K562 (cell line): ENCODE data around the gene TEPSIN. TPM values are rescaled to one million over a fixed set of nuclear protein-coding genes. Genes with fewer than 3 reads are reported as not detected.

Experiments used
- FOXP1 ChIP-seq: sonication (generic); formaldehyde crosslinking; IDR thresholded peaks from 2 replicates; pipeline ENCODE4 v1.8.0; 2022; ENCODE audit warnings: mild to moderate bottlenecking, missing genetic modification reagents
- PPARD ChIP-seq: fragments of 250-450 bp; sonication (Bioruptor Pico); IDR thresholded peaks from 2 replicates; pipeline ENCODE4 v1.8.0; 2022; ENCODE audit warnings: inconsistent platforms, mild to moderate bottlenecking, moderate library complexity
- PTTG1 ChIP-seq: fragments of 450-650 bp; IDR thresholded peaks from 2 replicates; pipeline ENCODE4 v1.6.1; 2016; ENCODE audit warnings: low read depth, mild to moderate bottlenecking, missing genetic modification characterization, missing compliant biosample characterization
- RBFOX2 ChIP-seq: fragments of 200-400 bp; formaldehyde crosslinking; IDR thresholded peaks from 2 replicates; pipeline ENCODE4 v1.6.1; 2017; ENCODE audit warnings: low read depth, mild to moderate bottlenecking, low read length, moderate library complexity
- RBM15 ChIP-seq: fragments of 200-400 bp; formaldehyde crosslinking; IDR thresholded peaks from 2 replicates; pipeline ENCODE4 v1.6.1; 2018; ENCODE audit warnings: mild to moderate bottlenecking, low read length, moderate library complexity; ENCODE audit not compliant: insufficient read depth
- SP2 ChIP-seq: IDR thresholded peaks from 2 replicates; pipeline ENCODE4 v1.6.1; 2011; ENCODE audit warnings: mild to moderate bottlenecking, low read depth, low read length, moderate library complexity; ENCODE audit not compliant: poor library complexity, severe bottlenecking; ENCODE audit errors: extremely low read depth
- SRF ChIP-seq, 2 experiments: fragments of 250-450, 450-650 bp in 1 of 2; sonication (Bioruptor Pico) in 1 of 2; sonication (generic) in 1 of 2; formaldehyde crosslinking; IDR thresholded peaks; 2 replicates each; pipeline versions ENCODE4 v1.5.0 to v1.5.1; 2020 to 2022; ENCODE audit warnings: mild to moderate bottlenecking in 1 of 2, missing genetic modification reagents in 1 of 2
- TEAD1 ChIP-seq, 2 experiments: fragments of 450-650 bp in 1 of 2; sonication (generic) in 1 of 2; formaldehyde crosslinking; IDR thresholded peaks; 2 replicates each; pipeline versions ENCODE4 v1.4.0 to v1.8.0; 2020 to 2022; ENCODE audit warnings: mild to moderate bottlenecking in 2 of 2, missing genetic modification reagents in 1 of 2
- ZNF124 ChIP-seq: sonication (generic); formaldehyde crosslinking; IDR thresholded peaks from 2 replicates; pipeline ENCODE4 v1.8.1; 2022; ENCODE audit warnings: missing genetic modification reagents
- ZNF140 ChIP-seq: fragments of 250-450 bp; sonication (Bioruptor Pico); IDR thresholded peaks from 2 replicates; pipeline ENCODE4 v1.8.0; 2021; ENCODE audit warnings: moderate library complexity, mild to moderate bottlenecking, inconsistent platforms
- ZNF583 ChIP-seq: fragments of 250-450 bp; sonication (Bioruptor Pico); IDR thresholded peaks from 2 replicates; pipeline ENCODE4 v1.4.0; 2020
- ZNF589 ChIP-seq: fragments of 200-800 bp; sonication (Bioruptor generic); IDR thresholded peaks from 2 replicates; pipeline ENCODE4 v1.6.1; 2016; ENCODE audit warnings: low read depth, missing genetic modification characterization, missing compliant biosample characterization
- polyA plus RNA-seq, 8 experiments: library from polyadenylated mRNA; depleted of rRNA in 4 of 8; stranded (reverse) in 5 of 8; unstranded in 3 of 8; fragments of >200 nt; fragmentation: Nextera tagmentation in 2 of 8; fragmentation: Illumina TruSeq in 1 of 8; extraction: Ambion mirVana in 2 of 8; extraction: Trizol in 1 of 8; gene quantifications; 2 replicates each; pipeline versions ENCODE4 v1.2.1 to v1.2.3, GENCODE V29; 2011 to 2014; ENCODE audit warnings: inconsistent platforms in 1 of 8, missing spikeins in 1 of 8
- total RNA-seq, 7 experiments: library from RNA; depleted of rRNA in 6 of 7; stranded (reverse); fragments of >200 nt in 6 of 7; fragmentation: Illumina TruSeq in 2 of 7; extraction: Trizol in 2 of 7; gene quantifications; 2 replicates each; pipeline versions ENCODE4 v1.2.1 to v1.2.3, GENCODE V29; 2011 to 2021; ENCODE audit warnings: low replicate concordance in 1 of 7
- TF ChIP-seq, protein P1 (sequence below), 2 experiments: IDR thresholded peaks in 1 of 2; conservative IDR thresholded peaks in 1 of 2; 2 replicates each; pipeline ENCODE4 v1.6.1; 2016; ENCODE audit warnings: low read depth in 2 of 2, mild to moderate bottlenecking in 1 of 2, missing compliant biosample characterization in 1 of 2, missing genetic modification characterization in 1 of 2, moderate library complexity in 1 of 2
- TF ChIP-seq, protein P2 (sequence below): fragments of 450-650 bp; formaldehyde crosslinking; IDR thresholded peaks from 2 replicates; pipeline ENCODE4 v1.4.0; 2022; ENCODE audit warnings: mild to moderate bottlenecking, moderate library complexity
- TF ChIP-seq, protein P3 (sequence below): IDR thresholded peaks from 3 replicates; pipeline ENCODE4 v1.6.1; 2011; ENCODE audit warnings: borderline replicate concordance, mild to moderate bottlenecking, moderate library complexity; ENCODE audit not compliant: insufficient read length; ENCODE audit errors: extremely low read depth
- TF ChIP-seq, protein P4 (sequence below): IDR thresholded peaks from 2 replicates; pipeline ENCODE4 v1.6.1; 2016; ENCODE audit warnings: missing genetic modification characterization, missing compliant biosample characterization

The TEPSIN gene
- total and polyA plus RNA-seq, 9 of the 15 experiments (the other 6 are each of a cell fraction or from before 2014, with no cell fraction given) = 0.80 to 29.8 (median 5.3) TPM

DNA sequence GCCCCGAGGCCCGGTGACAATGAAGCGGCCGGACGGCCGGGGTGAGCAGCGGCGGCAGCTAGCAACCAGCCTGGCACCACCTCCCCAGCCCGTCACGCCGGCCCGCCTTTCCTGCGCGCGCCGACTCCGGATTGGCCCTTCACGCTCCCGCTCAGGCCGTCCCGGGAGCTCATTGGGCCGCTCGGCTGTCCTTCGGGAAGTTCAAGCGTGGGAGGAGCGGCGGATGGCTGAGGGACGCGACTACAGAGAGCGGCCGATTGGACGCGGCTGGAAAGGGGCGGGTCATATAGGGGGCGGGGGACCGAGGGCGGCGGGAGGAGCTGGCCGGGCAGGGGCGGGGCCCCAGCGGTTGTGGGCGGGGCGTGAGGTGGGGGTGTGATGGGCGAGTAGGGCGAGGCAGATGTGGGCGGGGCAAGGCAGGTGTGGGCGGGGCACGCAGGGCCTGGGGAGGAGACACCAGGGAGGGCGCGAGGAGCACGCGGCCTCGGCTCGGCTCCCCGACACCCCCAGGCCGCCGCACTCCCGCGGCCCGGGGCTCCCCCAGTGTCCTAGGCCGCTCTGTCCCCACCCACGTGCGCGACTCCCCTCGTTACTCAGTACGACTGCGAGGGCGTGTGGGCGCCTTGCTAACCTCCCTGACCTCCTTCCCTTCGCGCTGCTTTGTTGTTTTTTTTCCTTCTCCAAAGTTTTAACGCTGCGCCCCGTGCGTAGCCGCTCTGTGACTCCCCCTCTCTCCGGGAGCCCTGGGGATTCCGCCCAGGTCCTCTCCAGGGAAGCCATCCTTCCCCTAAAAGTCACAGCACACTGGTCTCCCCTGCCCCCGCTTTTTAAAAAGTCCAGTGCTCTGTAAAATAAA, 15.7 kb downstream of the TEPSIN start, which contains the start of gene CEP131 (continued):
- TF ChIP-seq ZNF124 (CRISPR knock-in tag) = no peak
- 0 out of 4 replicates have a peak, but pooled peaks have one; percentile 17 to 44 for TF ChIP-seq TEAD1 (CRISPR knock-in tag; IDR thresholded peaks at IDR 0.05)
- no peak for TF ChIP-seq ZNF589 (CRISPR knock-in tag)
- TF ChIP-seq, protein P1, sequence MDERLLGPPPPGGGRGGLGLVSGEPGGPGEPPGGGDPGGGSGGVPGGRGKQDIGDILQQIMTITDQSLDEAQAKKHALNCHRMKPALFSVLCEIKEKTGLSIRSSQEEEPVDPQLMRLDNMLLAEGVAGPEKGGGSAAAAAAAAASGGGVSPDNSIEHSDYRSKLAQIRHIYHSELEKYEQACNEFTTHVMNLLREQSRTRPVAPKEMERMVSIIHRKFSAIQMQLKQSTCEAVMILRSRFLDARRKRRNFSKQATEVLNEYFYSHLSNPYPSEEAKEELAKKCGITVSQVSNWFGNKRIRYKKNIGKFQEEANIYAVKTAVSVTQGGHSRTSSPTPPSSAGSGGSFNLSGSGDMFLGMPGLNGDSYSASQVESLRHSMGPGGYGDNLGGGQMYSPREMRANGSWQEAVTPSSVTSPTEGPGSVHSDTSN (CRISPR knock-in tag; IDR thresholded peaks at IDR 0.05; ENCODE audit: low read depth) = peak; percentile 97
- TF ChIP-seq, protein P1 (tag; conservative IDR thresholded peaks at IDR 0.05; ENCODE audit: low read depth) = peak; percentile 97
- no peak for TF ChIP-seq PTTG1
- TF ChIP-seq RBM15 = no peak
- TF ChIP-seq, protein P2, sequence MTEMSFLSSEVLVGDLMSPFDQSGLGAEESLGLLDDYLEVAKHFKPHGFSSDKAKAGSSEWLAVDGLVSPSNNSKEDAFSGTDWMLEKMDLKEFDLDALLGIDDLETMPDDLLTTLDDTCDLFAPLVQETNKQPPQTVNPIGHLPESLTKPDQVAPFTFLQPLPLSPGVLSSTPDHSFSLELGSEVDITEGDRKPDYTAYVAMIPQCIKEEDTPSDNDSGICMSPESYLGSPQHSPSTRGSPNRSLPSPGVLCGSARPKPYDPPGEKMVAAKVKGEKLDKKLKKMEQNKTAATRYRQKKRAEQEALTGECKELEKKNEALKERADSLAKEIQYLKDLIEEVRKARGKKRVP (CRISPR knock-in tag) = peak; percentile 35; the same call in 1 of the 2 replicates
- TF ChIP-seq, protein P3, sequence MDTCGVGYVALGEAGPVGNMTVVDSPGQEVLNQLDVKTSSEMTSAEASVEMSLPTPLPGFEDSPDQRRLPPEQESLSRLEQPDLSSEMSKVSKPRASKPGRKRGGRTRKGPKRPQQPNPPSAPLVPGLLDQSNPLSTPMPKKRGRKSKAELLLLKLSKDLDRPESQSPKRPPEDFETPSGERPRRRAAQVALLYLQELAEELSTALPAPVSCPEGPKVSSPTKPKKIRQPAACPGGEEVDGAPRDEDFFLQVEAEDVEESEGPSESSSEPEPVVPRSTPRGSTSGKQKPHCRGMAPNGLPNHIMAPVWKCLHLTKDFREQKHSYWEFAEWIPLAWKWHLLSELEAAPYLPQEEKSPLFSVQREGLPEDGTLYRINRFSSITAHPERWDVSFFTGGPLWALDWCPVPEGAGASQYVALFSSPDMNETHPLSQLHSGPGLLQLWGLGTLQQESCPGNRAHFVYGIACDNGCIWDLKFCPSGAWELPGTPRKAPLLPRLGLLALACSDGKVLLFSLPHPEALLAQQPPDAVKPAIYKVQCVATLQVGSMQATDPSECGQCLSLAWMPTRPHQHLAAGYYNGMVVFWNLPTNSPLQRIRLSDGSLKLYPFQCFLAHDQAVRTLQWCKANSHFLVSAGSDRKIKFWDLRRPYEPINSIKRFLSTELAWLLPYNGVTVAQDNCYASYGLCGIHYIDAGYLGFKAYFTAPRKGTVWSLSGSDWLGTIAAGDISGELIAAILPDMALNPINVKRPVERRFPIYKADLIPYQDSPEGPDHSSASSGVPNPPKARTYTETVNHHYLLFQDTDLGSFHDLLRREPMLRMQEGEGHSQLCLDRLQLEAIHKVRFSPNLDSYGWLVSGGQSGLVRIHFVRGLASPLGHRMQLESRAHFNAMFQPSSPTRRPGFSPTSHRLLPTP = no peak
- no peak for TF ChIP-seq PPARD (CRISPR knock-in tag)
- TF ChIP-seq, protein P4, sequence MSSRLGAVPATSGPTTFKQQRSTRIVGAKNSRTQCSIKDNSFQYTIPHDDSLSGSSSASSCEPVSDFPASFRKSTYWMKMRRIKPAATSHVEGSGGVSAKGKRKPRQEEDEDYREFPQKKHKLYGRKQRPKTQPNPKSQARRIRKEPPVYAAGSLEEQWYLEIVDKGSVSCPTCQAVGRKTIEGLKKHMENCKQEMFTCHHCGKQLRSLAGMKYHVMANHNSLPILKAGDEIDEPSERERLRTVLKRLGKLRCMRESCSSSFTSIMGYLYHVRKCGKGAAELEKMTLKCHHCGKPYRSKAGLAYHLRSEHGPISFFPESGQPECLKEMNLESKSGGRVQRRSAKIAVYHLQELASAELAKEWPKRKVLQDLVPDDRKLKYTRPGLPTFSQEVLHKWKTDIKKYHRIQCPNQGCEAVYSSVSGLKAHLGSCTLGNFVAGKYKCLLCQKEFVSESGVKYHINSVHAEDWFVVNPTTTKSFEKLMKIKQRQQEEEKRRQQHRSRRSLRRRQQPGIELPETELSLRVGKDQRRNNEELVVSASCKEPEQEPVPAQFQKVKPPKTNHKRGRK = no peak
- TF ChIP-seq SP2 = peak; percentile 92
- TF ChIP-seq RBFOX2 = peak; percentile 85
- no peak for TF ChIP-seq FOXP1 (CRISPR knock-in tag)
- no peak for TF ChIP-seq ZNF583 (CRISPR knock-in tag)
- no peak for TF ChIP-seq ZNF140 (CRISPR knock-in tag)
- TF ChIP-seq SRF (CRISPR knock-in tag; IDR thresholded peaks at IDR 0.05) = peak in 1 of 2 experiments; percentile 61; a peak in 1 of 4 replicates
